Measurements from ENCODE around the gene SRRM2.
A peak's percentile ranks its signal among the peaks of the same experiment; 100 is the strongest.

Gene SRRM2

DNA sequence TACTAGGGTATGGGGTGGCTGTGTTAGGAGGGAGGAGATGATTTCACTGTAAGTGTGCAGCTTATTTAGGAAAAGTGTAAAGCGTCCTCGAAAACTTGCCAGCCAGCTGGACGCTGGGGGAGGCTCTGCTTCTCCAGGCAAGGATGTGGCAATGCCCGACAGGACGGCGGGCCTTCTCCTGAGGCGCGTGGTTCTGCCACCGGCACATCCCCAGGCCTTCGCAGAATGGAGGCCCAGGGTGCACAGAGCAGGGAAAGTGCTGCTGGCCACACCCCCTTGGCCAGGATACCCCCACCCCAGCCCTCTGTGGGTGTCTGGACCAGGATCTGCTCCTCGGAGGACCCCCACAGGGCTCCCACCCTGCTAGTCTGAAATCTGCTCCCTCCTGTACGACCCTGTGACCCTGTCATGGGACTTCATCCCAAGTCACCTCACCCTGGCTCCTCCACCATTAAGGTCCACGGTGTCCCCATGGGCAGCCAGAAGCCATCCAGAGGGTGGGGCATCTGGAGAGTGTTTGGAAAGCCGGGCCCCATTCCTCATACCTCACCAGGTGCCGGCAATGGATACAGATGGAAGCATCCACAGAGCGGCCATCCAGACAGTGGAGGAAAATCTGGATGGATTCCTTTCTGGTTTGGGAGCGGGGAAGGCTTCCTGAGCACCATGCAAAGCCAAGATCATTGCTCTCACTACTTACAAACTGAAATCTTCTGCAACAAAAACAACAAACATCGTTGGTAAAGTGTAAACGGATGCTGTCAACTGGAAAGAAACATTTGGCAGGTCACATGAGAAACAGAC is 9.2 kb upstream of the SRRM2 start:
- no peaks in the 10 kb centered on the region for H3K9me3 Mint-ChIP-seq
- H3K4me1 Mint-ChIP-seq: no peaks in the 10 kb centered on the region
- H3K27me3 Mint-ChIP-seq: no peaks in the 10 kb centered on the region
- no peak overlapping the region for H3K4me3 Mint-ChIP-seq
- no peak overlapping the region for H3K27ac Mint-ChIP-seq
- H3K36me3 Mint-ChIP-seq: no peaks in the 10 kb centered on the region

GRCh38 chr16:2744711-2745110 is 7.7 kb upstream of the SRRM2 start:
- H3K36me3 Mint-ChIP-seq: no peaks in the 10 kb centered on the region
- no peak overlapping the region for H3K27ac Mint-ChIP-seq
- H3K4me3 Mint-ChIP-seq: no peak overlapping the region
- no peaks in the 10 kb centered on the region for H3K4me1 Mint-ChIP-seq
- no peaks in the 10 kb centered on the region for H3K27me3 Mint-ChIP-seq
- no peaks in the 10 kb centered on the region for H3K9me3 Mint-ChIP-seq

- Mint-ChIP-seq H3K27me3 (no peaks in the 10 kb centered on the region), H3K36me3 (no peaks in the 10 kb centered on the region), H3K4me3 (no peak overlapping the region), H3K27ac (no peak overlapping the region), H3K9me3 (no peaks in the 10 kb centered on the region), H3K4me1 (no peaks in the 10 kb centered on the region)
Observed at GRCh38 chr16:2745116-2745890, 7.1 kb upstream of the SRRM2 start.

DNA sequence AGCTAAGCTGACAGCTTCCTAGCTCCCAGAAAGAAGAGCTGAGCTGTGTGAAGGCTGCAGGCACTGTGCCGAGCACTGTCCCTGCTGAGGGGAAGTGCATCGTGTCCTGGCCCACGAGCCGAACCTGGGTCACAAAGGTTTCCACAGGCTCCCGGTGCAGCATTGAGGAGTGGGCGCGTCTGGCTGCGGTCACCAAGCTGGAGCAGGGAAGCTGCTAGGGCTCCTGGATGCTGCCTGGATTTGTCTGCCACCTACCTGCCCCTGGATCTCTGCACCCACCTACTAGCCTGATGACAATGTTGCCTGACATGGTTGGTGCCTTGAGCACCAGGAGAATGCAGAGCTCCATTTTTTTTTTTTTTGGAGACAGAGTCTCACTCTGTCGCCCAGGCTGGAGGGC is 6.5 kb upstream of the SRRM2 start:
- no peaks in the 10 kb centered on the region for H3K36me3 Mint-ChIP-seq
- H3K4me1 Mint-ChIP-seq: no peaks in the 10 kb centered on the region
- H3K27me3 Mint-ChIP-seq: no peaks in the 10 kb centered on the region
- H3K9me3 Mint-ChIP-seq: no peaks in the 10 kb centered on the region
- H3K27ac Mint-ChIP-seq: no peak overlapping the region
- H3K4me3 Mint-ChIP-seq: no peak overlapping the region

- H3K27me3 Mint-ChIP-seq: no peaks in the 10 kb centered on the region
- peaks cover 9% of the 10 kb centered on the region for H3K4me1 Mint-ChIP-seq
- H3K4me3 Mint-ChIP-seq: no peak overlapping the region
- H3K36me3 Mint-ChIP-seq: peaks cover 6% of the 10 kb centered on the region
- no peaks in the 10 kb centered on the region for H3K9me3 Mint-ChIP-seq
- H3K27ac Mint-ChIP-seq: no peak overlapping the region
Observed at GRCh38 chr16:2748757-2749455, 3.5 kb upstream of the SRRM2 start.

DNA sequence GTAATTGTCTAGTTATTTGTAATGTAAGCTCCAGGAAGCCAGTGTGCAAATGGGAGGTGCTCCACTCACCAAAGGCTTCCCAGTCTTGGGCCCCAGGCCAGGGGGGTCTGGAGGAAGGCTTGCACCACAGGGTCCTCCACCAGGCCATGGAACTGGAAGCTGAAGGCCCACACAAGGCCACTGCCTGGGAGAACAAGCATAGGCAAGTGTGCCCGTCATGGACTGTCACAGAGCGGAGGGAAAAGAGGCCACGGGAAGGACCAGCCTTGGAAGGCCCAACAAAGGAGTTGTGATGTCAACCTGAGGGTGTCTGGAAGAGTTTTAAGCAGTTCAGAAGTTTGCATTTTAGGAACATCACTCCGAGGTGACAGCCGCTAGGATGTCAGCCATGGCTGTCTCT is 3.0 kb upstream of the SRRM2 start:
- Mint-ChIP-seq H3K4me3 (no peak overlapping the region), H3K27me3 (no peaks in the 10 kb centered on the region), H3K27ac (no peak overlapping the region), H3K36me3 (peaks cover 12% of the 10 kb centered on the region), H3K4me1 (peaks cover 14% of the 10 kb centered on the region), H3K9me3 (no peaks in the 10 kb centered on the region)

GRCh38 chr16:2749936-2750335 is 2.5 kb upstream of the SRRM2 start:
- no peaks in the 10 kb centered on the region for H3K27me3 Mint-ChIP-seq

DNA sequence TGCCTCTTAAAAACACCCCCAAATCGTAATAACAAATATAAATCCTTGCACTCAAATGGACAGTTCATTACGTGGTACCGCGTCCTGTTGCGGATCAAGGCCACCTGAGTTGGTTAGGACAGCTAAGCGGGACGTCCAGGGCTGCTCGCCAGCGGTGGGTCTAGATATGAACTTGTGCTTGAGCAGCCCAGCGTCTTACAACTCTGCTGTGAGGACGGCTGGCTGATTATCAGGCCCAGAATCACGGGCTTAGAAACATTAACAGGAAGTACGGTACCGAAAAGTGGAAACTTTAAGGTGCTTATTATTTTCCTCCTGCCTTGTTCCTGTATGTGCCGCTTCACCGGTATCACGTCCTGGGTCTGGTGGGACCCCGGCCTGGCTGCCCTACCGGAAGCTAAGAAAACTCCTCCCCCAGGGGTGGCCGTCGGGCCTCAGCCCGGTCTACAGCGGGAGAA is 832 bp upstream of the SRRM2 start:
- Mint-ChIP-seq H3K4me3 (peak overlapping the region; percentile 94), H3K27ac (peak overlapping the region; percentile 98), H3K36me3 (peaks cover 14% of the 10 kb centered on the region), H3K9me3 (no peaks in the 10 kb centered on the region), H3K4me1 (peaks cover 34% of the 10 kb centered on the region), H3K27me3 (no peaks in the 10 kb centered on the region)

More at GRCh38 chr16:2749936-2750335, 2.5 kb upstream of the SRRM2 start:
- Mint-ChIP-seq H3K4me1 (peaks cover 19% of the 10 kb centered on the region), H3K4me3 (no peak overlapping the region), H3K27ac (no peak overlapping the region), H3K9me3 (no peaks in the 10 kb centered on the region), H3K36me3 (peaks cover 12% of the 10 kb centered on the region)

GRCh38 chr16:2752850-2753732 is 653 bp downstream of the SRRM2 start:
- Mint-ChIP-seq H3K27ac (peak overlapping the region; percentile 97), H3K4me1 (peaks cover 47% of the 10 kb centered on the region), H3K4me3 (peak overlapping the region; percentile 99), H3K9me3 (no peaks in the 10 kb centered on the region), H3K36me3 (peaks cover 18% of the 10 kb centered on the region), H3K27me3 (no peaks in the 10 kb centered on the region)

DNA sequence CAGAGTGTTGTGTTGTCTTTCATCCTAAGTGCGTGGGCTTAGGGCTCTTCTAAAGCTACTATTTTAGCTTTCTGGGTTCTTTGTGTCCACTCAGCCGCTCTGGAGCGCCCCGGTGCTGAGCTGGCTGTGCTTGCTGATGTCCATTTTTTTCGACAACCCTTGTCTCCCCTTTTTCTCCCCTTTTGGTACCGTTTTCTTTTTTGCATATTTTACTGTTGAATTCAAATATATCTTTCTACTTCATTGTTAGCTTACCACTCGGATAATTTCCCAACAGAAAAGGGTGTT is 1.2 kb downstream of the SRRM2 start:
- peak overlapping the region; percentile 97 for H3K27ac Mint-ChIP-seq
- H3K9me3 Mint-ChIP-seq: no peaks in the 10 kb centered on the region
- H3K4me1 Mint-ChIP-seq: peaks cover 52% of the 10 kb centered on the region
- H3K4me3 Mint-ChIP-seq: peak overlapping the region; percentile 99
- peaks cover 20% of the 10 kb centered on the region for H3K36me3 Mint-ChIP-seq
- no peaks in the 10 kb centered on the region for H3K27me3 Mint-ChIP-seq

- H3K4me3 Mint-ChIP-seq: peak overlapping the region; percentile 99
- peaks cover 63% of the 10 kb centered on the region for H3K4me1 Mint-ChIP-seq
- H3K27ac Mint-ChIP-seq: peak overlapping the region; percentile 79
- H3K9me3 Mint-ChIP-seq: no peaks in the 10 kb centered on the region
- peaks cover 23% of the 10 kb centered on the region for H3K36me3 Mint-ChIP-seq
- no peaks in the 10 kb centered on the region for H3K27me3 Mint-ChIP-seq
Observed at GRCh38 chr16:2755158-2755557, 2.7 kb downstream of the SRRM2 start.

DNA sequence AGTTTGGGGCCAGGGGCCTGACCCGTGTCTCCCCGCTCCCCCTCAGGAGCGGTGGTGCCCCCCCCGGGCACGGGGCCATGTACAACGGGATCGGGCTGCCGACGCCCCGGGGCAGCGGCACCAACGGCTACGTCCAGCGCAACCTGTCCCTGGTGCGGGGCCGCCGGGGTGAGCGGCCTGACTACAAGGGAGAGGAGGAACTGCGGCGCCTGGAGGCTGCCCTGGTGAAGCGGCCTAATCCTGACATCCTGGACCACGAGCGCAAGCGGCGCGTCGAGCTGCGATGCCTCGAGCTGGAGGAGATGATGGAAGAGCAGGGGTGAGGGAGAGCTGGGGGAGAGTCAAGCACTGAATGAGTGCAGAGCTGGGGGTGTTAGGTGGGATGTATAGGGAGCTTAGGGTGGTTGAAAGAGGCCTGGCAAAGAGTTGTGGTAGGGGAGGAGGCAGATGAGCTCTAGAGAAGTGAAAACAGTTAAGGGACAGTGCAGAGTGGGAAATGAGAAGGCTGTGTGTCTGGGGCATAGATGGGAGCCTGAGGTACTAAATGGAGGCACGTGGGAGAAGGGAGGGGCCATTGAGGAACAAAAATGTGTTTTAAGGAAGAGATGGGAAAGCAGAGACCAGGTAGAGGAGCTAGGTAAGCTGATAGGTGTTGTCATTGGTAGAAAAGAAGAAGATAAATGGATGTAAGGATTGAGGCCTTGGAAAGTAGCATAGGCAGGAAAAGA is 4.0 kb downstream of the SRRM2 start:
- H3K36me3 Mint-ChIP-seq: peaks cover 31% of the 10 kb centered on the region
- H3K4me1 Mint-ChIP-seq: peaks cover 69% of the 10 kb centered on the region
- H3K9me3 Mint-ChIP-seq: no peaks in the 10 kb centered on the region
- peak overlapping the region; percentile 90 for H3K27ac Mint-ChIP-seq
- peak overlapping the region; percentile 3 for H3K4me3 Mint-ChIP-seq
- no peaks in the 10 kb centered on the region for H3K27me3 Mint-ChIP-seq

GRCh38 chr16:2757344-2757743 is 4.9 kb downstream of the SRRM2 start:
- Mint-ChIP-seq H3K4me3 (no peak overlapping the region), H3K27ac (peak overlapping the region; percentile 12), H3K27me3 (no peaks in the 10 kb centered on the region), H3K9me3 (no peaks in the 10 kb centered on the region), H3K4me1 (peaks cover 67% of the 10 kb centered on the region), H3K36me3 (peaks cover 33% of the 10 kb centered on the region)

- Mint-ChIP-seq H3K27ac (no peak overlapping the region), H3K4me1 (peaks cover 44% of the 10 kb centered on the region), H3K9me3 (no peaks in the 10 kb centered on the region), H3K4me3 (no peak overlapping the region), H3K27me3 (no peaks in the 10 kb centered on the region), H3K36me3 (peaks cover 47% of the 10 kb centered on the region)
Observed at GRCh38 chr16:2761472-2761871, 9.0 kb downstream of the SRRM2 start.
